ENCODE results near the gene ZFAND2A.
A peak's percentile ranks its signal among the peaks of the same experiment; 100 is the strongest.
"Not testable (repeated sequence)": the region's sequence is repeated elsewhere in the genome, so short reads cannot be mapped to it uniquely, and the experiment has no call there.

Gene ZFAND2A

GRCh38 chr7:1150400-1151002, 9.5 kb downstream of the ZFAND2A start:
- DNase-seq, result no peak

- DNase-seq, result no peak
Measured at GRCh38 chr7:1149351-1149794, 10.6 kb downstream of the ZFAND2A start.

- DNase-seq, result not testable (repeated sequence)
Measured at GRCh38 chr7:1147873-1148272, 12.1 kb downstream of the ZFAND2A start.

GRCh38 chr7:1144269-1144771, 15.7 kb downstream of the ZFAND2A start:
- peak in 1 of 2 experiments; percentile 15 for DNase-seq

- DNase-seq, result not testable (repeated sequence)
Measured at GRCh38 chr7:1143031-1143430, 17.0 kb downstream of the ZFAND2A start.

- DNase-seq, result no peak
Measured at GRCh38 chr7:1142051-1142635, 17.9 kb downstream of the ZFAND2A start.

GRCh38 chr7:1141651-1142050, 18.3 kb downstream of the ZFAND2A start:
- DNase-seq, result no peak

- no peak for DNase-seq
Measured at GRCh38 chr7:1140476-1141104, 19.4 kb downstream of the ZFAND2A start.

- no peak for DNase-seq
Measured at GRCh38 chr7:1137517-1138167, 22.4 kb downstream of the ZFAND2A start.

- DNase-seq, result peak; percentile 37 to 70
Measured at GRCh38 chr7:1136841-1137516, 23.0 kb downstream of the ZFAND2A start.

- no peak for DNase-seq
Measured at GRCh38 chr7:1134951-1135350, 25.0 kb downstream of the ZFAND2A start.

GRCh38 chr7:1131471-1132265, 28.3 kb downstream of the ZFAND2A start:
- DNase-seq, result peak in 1 of 2 experiments; percentile 3

- DNase-seq, result no peak
Measured at GRCh38 chr7:1130021-1130990, 29.7 kb downstream of the ZFAND2A start.

GRCh38 chr7:1129431-1129830, 30.6 kb downstream of the ZFAND2A start:
- DNase-seq, result no peak

- no peak for DNase-seq
Measured at GRCh38 chr7:1127001-1127400, 33.0 kb downstream of the ZFAND2A start.

GRCh38 chr7:1125603-1125969, 34.4 kb downstream of the ZFAND2A start:
- DNase-seq, result no peak

- no peak for DNase-seq
Measured at GRCh38 chr7:1124816-1125602, 35.0 kb downstream of the ZFAND2A start.

- no peak for DNase-seq
Measured at GRCh38 chr7:1124164-1124563, 35.8 kb downstream of the ZFAND2A start.

- no peak for DNase-seq
Measured at GRCh38 chr7:1123715-1124114, 36.3 kb downstream of the ZFAND2A start.

- no peak for DNase-seq
Measured at GRCh38 chr7:1122832-1123501, 37.0 kb downstream of the ZFAND2A start.
